ENCODE results near the gene NBAS. TPM values are rescaled to one million over a fixed set of nuclear protein-coding genes. Genes with fewer than 3 reads are reported as not detected.

The NBAS gene
- 13.9 to 16.7 TPM (median 15.8 TPM) in 5 replicates for total RNA-seq (2022; extraction: Qiagen RNA extraction; ENCODE audit: low read depth)

DNA sequence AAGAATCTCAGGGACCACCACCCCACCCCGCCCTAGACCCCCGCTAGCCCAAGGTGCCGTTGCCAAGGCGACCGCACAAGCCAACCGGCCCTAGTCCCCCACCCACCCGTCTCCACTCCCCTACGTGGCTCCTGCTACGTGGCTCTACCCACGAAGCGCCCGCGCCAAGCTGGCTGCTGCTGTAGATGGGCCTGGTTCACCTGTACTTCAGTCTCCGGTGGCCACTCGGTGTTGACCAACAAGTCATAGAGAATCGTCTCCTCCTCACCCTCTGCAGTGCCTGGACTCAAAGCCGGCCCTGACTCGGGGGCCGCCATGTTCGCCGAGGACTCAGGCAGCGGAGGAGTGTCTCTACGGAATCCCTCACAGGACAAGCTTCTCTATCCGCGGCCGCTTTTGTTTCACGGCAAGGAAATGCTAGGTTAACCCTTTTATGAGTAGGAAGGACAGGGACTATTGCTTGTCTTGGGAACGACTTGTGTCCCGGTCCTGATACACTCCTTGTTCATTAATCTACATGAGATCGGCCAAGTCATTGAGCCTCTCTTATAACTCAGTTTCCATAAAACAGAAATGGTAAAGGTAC, at the start of gene NBAS:
Gene NBAS (minus strand): TSS at position 347 of the 586 bp plus-strand sequence. CDS start 30 bp downstream, at position 317.

DNA sequence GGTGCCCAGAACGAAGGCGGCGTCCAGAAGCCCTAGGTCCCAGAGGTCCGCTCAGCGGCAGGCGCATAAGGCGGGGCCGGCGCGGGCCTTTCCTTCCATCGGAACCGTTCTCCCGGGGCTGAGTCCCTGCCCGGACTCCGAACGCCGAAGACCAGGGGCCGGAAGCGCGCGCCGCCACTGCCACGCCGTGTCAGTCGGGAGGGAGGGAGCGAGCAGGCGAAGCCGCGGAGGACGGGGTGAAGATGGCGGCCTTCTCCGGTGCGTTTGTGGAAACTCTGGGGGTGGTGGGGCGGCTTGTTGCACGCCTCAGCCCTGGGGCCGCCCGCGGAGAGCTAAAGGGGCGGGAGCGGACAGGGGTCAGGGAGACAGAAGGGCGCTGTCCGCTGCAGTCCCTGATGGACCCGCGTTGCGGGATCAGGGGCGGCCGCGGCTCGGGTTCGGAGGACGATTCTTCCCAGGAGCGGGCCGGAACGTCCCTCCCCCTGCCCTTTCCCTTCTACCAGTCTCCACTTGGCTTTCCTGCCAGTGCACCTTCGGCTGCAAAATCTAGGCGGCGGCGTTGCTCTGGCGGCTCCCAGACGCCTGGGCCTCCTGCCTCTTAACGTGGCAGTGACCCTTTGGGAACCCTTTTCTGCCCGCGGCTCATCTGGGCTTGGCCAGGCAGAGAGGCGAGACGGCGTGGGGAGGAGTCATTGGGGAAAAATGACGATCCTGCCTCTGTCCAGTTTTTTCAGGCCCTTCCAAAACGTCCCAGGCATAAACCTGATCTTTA, 30.7 kb upstream of the NBAS start, which contains the start of gene DDX1:
Gene DDX1 (plus strand): TSS at position 177 of the 772 bp plus-strand sequence. CDS start 66 bp downstream, at position 243.

Other genes starting within 250 kb of the NBAS start
- 128 to 151 TPM (median 130 TPM) in 5 replicates for gene DDX1, start 30.5 kb upstream of the NBAS start, total RNA-seq (2022; extraction: Qiagen RNA extraction; ENCODE audit: low read depth)

Data from A549 treated with GW870086 at 1 μM for 4 hours (cell line).